Liver (tissue), 9 donors: ENCODE results near the gene RGS3. TPM values are rescaled to one million over a fixed set of nuclear protein-coding genes. Genes with fewer than 3 reads are reported as not detected.

Experiments used
- DNase-seq: peaks from one replicate; pipeline ENCODE4 v3.0.0-alpha.2; 2017; ENCODE audit warnings: low spot score
- H3K27ac ChIP-seq, 2 donors: one replicate each; pipeline ENCODE4 v1.7.0; 2013; ENCODE audit warnings: inconsistent platforms in 2 of 2, low read length in 2 of 2, control low read depth in 1 of 2, low read depth in 1 of 2, mild to moderate bottlenecking in 1 of 2
- H3K27me3 ChIP-seq, 4 donors: one replicate each; pipeline versions ENCODE4 v1.6.1 to v1.7.0; 2013; ENCODE audit warnings: low read length in 3 of 4, inconsistent platforms in 1 of 4, mild to moderate bottlenecking in 1 of 4, moderate library complexity in 1 of 4; ENCODE audit not compliant: control insufficient read depth in 4 of 4, insufficient read depth in 4 of 4
- H3K36me3 ChIP-seq, 4 donors: one replicate each; pipeline versions ENCODE4 v1.6.1 to v1.7.0; 2013; ENCODE audit warnings: low read length in 3 of 4, mild to moderate bottlenecking in 3 of 4, low read depth in 1 of 4, moderate library complexity in 1 of 4; ENCODE audit not compliant: control insufficient read depth in 4 of 4, insufficient read depth in 3 of 4
- H3K4me1 ChIP-seq, 4 donors: one replicate each; pipeline versions ENCODE4 v1.6.1 to v1.7.0; 2013; ENCODE audit warnings: low read length in 3 of 4, mild to moderate bottlenecking in 3 of 4, moderate library complexity in 1 of 4; ENCODE audit not compliant: control insufficient read depth in 4 of 4, insufficient read depth in 4 of 4
- H3K4me3 ChIP-seq, 3 donors: one replicate each; pipeline versions ENCODE4 v1.6.1 to v1.7.0; 2013; ENCODE audit warnings: low read length in 3 of 3, control low read depth in 1 of 3, low read depth in 1 of 3, mild to moderate bottlenecking in 1 of 3
- H3K9ac ChIP-seq, 2 donors: one replicate each; pipeline ENCODE4 v1.7.0; 2013; ENCODE audit warnings: low read length in 2 of 2, mild to moderate bottlenecking in 2 of 2, moderate library complexity in 2 of 2, control low read depth in 1 of 2, low read depth in 1 of 2
- H3K9me3 ChIP-seq, 4 donors: one replicate each; pipeline versions ENCODE4 v1.6.1 to v1.7.0; 2013; ENCODE audit warnings: low read length in 3 of 4; ENCODE audit not compliant: control insufficient read depth in 4 of 4
- CTCF ChIP-seq: fragments of 150-350 bp; IDR thresholded peaks from 2 replicates; pipeline ENCODE4 v1.5.1; 2017; ENCODE audit warnings: improper control_type of control experiment, low read depth, low read length; ENCODE audit not compliant: missing input control
- EGR1 ChIP-seq, 2 donors: IDR thresholded peaks; 2 replicates each; pipeline ENCODE4 v1.6.1; 2016 to 2018; ENCODE audit warnings: antibody characterized with exemption in 2 of 2, low read depth in 2 of 2
- FOXA1 ChIP-seq: IDR thresholded peaks from 2 replicates; pipeline ENCODE4 v1.6.1; 2016; ENCODE audit warnings: antibody characterized with exemption
- FOXA2 ChIP-seq: IDR thresholded peaks from 2 replicates; pipeline ENCODE4 v1.6.1; 2016; ENCODE audit warnings: antibody characterized with exemption
- HNF4G ChIP-seq: IDR thresholded peaks from 2 replicates; pipeline ENCODE4 v1.6.1; 2016; ENCODE audit warnings: antibody characterized with exemption
- JUND ChIP-seq, 2 donors: IDR thresholded peaks; 2 replicates each; pipeline ENCODE4 v1.6.1; 2016; ENCODE audit warnings: antibody characterized with exemption in 2 of 2
- MAX ChIP-seq: IDR thresholded peaks from 2 replicates; pipeline ENCODE4 v1.6.1; 2016; ENCODE audit warnings: antibody characterized with exemption
- NR2F2 ChIP-seq: IDR thresholded peaks from 2 replicates; pipeline ENCODE4 v1.6.1; 2016; ENCODE audit warnings: antibody characterized with exemption
- REST ChIP-seq: IDR thresholded peaks from 2 replicates; pipeline ENCODE4 v1.6.1; 2016; ENCODE audit warnings: antibody characterized with exemption, mild to moderate bottlenecking
- SP1 ChIP-seq: IDR thresholded peaks from 2 replicates; pipeline ENCODE4 v1.6.1; 2018; ENCODE audit warnings: antibody characterized with exemption, mild to moderate bottlenecking
- TAF1 ChIP-seq: conservative IDR thresholded peaks from 2 replicates; pipeline ENCODE4 v1.6.1; 2016; ENCODE audit warnings: antibody characterized with exemption, mild to moderate bottlenecking
- YY1 ChIP-seq: IDR thresholded peaks from 2 replicates; pipeline ENCODE4 v1.6.1; 2016; ENCODE audit warnings: antibody characterized with exemption, mild to moderate bottlenecking
- ZBTB33 ChIP-seq: IDR thresholded peaks from 2 replicates; pipeline ENCODE4 v1.6.1; 2016; ENCODE audit warnings: antibody characterized with exemption
- WGBS: extraction: QIAGEN DNeasy Blood & Tissue Kit; methylation state at CpG from one replicate; pipeline ENCODE4 v1.1.7; 2013; 5-methylcytosine and 5-hydroxymethylcytosine counted together
- polyA plus RNA-seq, 2 donors: library from polyadenylated mRNA; stranded (reverse) in 1 of 2; unstranded in 1 of 2; fragments of 200-250 nt in 1 of 2; fragments of >200 nt in 1 of 2; fragmentation: Nextera tagmentation in 1 of 2; extraction: Ambion mirVana in 1 of 2; gene quantifications; one replicate each; pipeline versions ENCODE4 v1.2.1 to v1.2.3, GENCODE V29; 2013 to 2015
- total RNA-seq, 2 donors: library from RNA; depleted of rRNA; stranded (reverse); fragments of >200 nt; gene quantifications; one replicate each; pipeline ENCODE4 v1.2.3, GENCODE V29; 2014
- donor health status: healthy.
- donor health status: healthy.
- donor health status: healthy.
- donor health status: healthy.
- donor health status: healthy.

The RGS3 gene
- total and polyA plus RNA-seq, 4 donors: 13.0 to 65.0 (median 28.3) TPM

GRCh38 chr9:113493203-113493520, 29.6 kb downstream of the RGS3 start:
- no peaks in the 10 kb centered on the region for H3K36me3 ChIP-seq
- no peak overlapping the region for H3K9ac ChIP-seq
- H3K4me3 ChIP-seq: no peak overlapping the region
- DNase-seq: no peak
- H3K4me1 ChIP-seq: no peaks in the 10 kb centered on the region
- TF ChIP-seq FOXA2: no peak
- no peak for TF ChIP-seq CTCF
- no peak for TF ChIP-seq ZBTB33
- TF ChIP-seq YY1: no peak
- no peak for TF ChIP-seq HNF4G
- H3K9me3 ChIP-seq: no peaks in the 10 kb centered on the region
- no peaks in the 10 kb centered on the region for H3K27me3 ChIP-seq
- no peak overlapping the region for H3K27ac ChIP-seq

GRCh38 chr9:113495526-113495925, 32.0 kb downstream of the RGS3 start:
- no peak for TF ChIP-seq MAX
- TF ChIP-seq NR2F2: no peak
- no peak for TF ChIP-seq FOXA1
- no peak for TF ChIP-seq YY1
- no peak for TF ChIP-seq TAF1
- no peak for TF ChIP-seq ZBTB33
- TF ChIP-seq JUND (IDR thresholded peaks at IDR 0.05): no peak
- no peak for TF ChIP-seq EGR1 (IDR thresholded peaks at IDR 0.05; ENCODE audit: low read depth in 2 of 2)
- TF ChIP-seq SP1: no peak
- Histone ChIP-seq H3K4me1 (no peaks in the 10 kb centered on the region), H3K27me3 (no peaks in the 10 kb centered on the region), H3K9ac (no peak overlapping the region), H3K9me3 (no peaks in the 10 kb centered on the region), H3K27ac (no peak overlapping the region), H3K4me3 (no peak overlapping the region), H3K36me3 (no peaks in the 10 kb centered on the region)
- 97% methylated on average over 3 of the region's 3 CpGs for WGBS
- DNase-seq: no peak

- H3K4me3 ChIP-seq: no peak overlapping the region
- H3K27me3 ChIP-seq: no peaks in the 10 kb centered on the region
- no peaks in the 10 kb centered on the region for H3K4me1 ChIP-seq
- TF ChIP-seq FOXA1: no peak
- no peak for TF ChIP-seq REST
- no peak for TF ChIP-seq YY1
- TF ChIP-seq EGR1 (IDR thresholded peaks at IDR 0.05; ENCODE audit: low read depth in 2 of 2): no peak
- TF ChIP-seq HNF4G: no peak
- TF ChIP-seq SP1: no peak
- no peak overlapping the region for H3K9ac ChIP-seq
- no peaks in the 10 kb centered on the region for H3K36me3 ChIP-seq
- 98% methylated on average over 9 of the region's 9 CpGs for WGBS
- no peak for DNase-seq
- H3K27ac ChIP-seq: no peak overlapping the region
- H3K9me3 ChIP-seq: no peaks in the 10 kb centered on the region
Measured at GRCh38 chr9:113497051-113497450, 33.5 kb downstream of the RGS3 start.
